ENCODE results near the gene KCNK2.

GRCh38 chr1:215192306-215192705 is 109.8 kb downstream of the KCNK2 start:
- TF ChIP-seq CTCF (IDR thresholded peaks at IDR 0.05) (no peak), POLR2A (IDR thresholded peaks at IDR 0.05) (no peak)
